GM19023 (cell line): ENCODE measurements around the gene SGCA.

ENCODE experiments used
- ATAC-seq: cut with Tn5 transposase; IDR thresholded peaks from one replicate; pipeline ENCODE4 v1.9.1; 2021; ENCODE audit warnings: mild to moderate bottlenecking, moderate library complexity; ENCODE audit not compliant: unreplicated experiment

SGCA gene

DNA sequence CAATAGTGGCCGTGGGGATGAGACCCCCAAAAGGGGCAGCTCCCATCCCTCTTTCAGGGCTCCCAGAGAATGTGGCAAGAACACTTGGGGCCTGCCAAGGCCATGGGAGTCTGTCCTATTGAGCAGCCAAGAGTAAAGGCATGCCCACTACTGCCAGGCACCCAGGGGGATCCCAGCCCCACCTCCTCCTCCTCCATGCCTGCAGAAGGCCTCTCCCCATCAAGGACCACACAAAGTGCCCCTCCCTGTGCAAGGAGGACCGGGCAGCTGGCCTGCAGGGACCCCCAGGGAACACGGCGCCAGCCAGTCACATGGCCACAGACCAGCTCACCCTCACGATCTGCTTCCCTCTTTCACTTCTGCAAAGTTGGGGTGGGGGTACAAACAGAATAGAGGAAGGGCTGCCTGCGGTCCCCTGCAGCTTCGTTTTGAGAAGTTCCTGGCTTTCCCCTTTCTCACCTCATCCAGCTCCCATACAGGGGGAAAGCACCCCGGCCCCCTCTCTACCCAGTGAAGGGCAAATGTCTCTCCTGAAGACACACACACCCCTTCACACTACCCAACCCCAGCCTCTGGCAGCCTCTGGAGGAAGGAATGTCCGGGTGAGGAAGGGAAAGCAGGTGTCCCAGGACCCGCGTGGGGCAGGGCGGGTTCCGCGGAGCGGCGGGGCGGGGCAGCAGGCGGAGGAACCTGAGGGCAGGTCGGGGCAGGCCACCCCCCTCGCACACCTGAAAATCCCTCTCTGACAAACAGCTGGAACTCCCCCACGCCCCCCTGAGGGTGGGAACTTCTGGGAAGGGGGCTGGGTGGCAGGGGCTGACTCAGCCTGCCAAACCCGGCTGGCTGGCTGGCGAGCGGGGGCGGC lies 17.3 kb upstream of the SGCA start:
- peak; percentile 43 for ATAC-seq

DNA sequence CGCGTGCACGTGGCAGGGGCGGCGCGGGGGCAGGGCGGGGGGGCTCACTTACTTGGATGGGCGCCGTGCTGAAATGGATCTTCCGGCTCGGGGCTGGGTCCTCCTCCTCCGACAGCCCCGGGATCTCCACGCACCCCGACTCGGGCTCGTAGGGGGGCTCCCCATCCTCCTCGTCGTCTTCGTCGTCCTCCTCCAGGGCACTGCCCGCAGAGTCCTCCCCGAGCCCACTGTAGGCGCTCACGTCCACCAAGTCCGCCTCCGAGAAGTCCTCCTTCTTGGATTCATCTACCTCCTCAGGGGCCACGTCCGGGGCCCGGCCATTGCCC lies 16.8 kb upstream of the SGCA start:
- no peak for ATAC-seq

GRCh38 chr17:50149417-50150353 lies 16.1 kb upstream of the SGCA start:
- no peak for ATAC-seq

DNA sequence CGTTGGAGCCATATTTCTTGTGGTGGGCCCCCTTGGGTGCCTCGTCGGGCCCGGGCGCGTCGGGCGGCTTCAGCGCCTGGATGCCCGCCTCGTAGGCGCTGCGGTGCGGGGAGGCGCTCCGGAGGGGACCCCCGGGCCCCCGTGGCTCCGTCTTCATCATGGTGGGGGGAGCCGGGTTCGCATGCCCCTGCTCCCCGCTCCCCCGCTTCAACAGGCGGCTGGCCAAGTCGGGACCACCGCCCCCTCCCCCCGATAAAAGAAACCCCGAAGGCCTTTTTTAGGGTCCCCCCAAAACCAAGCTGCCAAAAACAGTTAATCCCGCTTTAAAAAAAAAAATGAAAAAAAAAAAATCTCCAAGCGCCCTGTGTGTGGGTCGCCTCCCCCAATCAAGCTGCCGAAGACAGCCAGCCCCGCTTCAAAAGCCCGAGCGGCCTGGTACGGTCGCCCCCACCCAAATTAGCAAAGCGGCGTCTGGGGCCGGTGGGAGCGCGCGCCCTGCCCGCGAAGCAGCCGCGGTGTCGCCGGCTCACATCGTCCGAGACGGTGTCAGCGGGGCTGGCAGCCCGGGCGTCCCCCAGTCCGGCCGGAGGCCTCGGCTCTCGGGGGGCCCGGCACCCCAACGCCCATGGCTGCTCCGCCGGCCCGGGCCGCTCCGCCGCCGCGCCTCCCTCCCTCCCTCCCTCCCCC lies 15.3 kb upstream of the SGCA start, which contains the start of gene PPP1R9B:
PPP1R9B (minus strand) TSS at position 324 of the 687 bp plus-strand sequence; CDS start at position 160, 164 bp downstream.
- ATAC-seq, result no peak

DNA sequence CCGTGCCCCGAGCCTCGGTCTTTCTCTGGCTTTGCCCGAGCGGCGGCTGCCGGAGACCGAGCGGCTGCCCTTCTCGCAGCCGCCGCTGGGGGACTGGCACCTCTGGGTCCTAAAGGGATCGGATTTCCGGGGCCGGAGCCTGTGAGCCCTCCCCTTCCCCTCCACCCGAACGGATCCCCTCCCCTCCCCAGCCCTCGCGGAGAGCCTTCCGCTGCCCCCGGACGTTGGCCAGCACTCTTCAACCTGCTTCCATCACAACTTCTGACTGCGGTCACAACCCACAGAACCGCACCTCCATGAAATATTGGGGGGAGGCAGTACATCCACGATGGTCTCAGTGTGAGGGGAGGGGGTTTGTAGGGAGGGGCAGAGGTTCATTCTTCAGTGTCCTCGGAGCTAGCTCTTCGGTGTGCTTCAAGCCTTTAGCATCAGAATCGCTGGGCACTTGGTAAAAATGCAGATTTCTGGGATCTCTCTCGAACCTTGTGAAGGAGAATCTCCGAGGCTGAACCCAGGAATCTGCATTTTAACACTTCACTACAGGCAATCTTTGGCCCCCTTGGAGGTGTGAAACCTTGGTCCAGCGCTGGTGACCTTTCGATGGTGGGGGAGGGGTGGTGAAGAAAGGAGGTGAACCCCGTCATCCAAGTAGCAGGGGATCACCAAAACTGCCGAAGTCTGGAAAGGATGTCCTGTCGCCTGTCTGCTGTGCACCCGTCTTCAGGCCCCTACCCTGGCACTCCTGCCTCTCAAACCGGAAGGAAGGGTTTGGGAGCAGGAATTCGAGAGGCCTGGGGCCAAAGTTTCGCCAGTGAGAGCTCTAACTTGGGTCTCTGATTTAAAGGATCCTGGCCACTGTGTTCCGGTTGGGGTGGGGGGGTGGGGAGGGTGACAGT lies 14.5 kb upstream of the SGCA start:
- ATAC-seq, result peak; percentile 32

DNA sequence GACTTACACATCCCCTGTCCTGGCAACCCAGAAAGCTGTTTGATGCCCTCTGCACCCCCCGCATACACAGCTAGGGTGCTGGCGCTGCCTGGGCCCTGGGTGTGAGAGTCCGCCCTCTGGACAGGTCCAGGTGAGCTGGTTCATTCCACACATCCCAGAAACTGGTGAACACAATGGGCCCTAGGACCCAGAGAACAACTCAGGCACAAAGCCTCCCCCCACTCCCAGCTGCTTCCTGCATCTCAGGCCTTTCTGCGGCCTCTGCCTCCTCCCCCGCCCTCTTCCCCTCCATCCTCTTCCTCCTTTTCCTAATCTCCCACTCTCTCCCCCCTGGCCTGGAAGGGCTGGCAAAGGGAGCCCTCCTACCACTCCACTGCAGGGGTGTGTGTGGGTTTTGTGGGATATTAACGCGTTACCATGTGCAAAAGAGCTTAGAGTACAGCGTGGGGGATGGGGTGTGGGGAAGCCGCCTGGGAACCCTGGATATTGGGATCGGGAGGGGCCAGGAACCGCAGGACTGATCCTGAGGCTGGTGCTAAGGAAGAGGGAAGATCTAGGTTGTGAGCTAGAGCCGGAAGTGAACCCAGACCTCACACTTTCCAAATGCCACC lies 13.8 kb upstream of the SGCA start:
- no peak for ATAC-seq

DNA sequence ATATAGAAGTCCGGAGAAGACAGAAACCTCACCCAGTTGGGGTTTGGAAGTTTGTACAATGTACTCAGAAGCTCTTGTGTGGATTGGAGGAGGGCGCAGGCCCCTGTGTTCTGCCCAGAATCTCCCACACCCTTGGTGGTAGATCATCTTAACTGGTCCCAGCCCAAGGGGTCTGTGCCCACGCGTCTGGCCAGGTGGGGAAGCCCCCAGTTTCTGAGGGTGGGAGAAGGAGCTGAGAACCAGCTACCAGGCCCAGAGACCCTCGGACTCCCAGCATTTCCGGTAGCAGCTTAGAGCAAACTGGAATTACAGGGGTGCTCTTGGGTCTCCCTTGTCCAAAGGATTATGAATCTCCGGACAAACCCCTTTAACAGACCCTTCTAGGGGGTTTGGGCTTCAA lies 13.1 kb upstream of the SGCA start:
- ATAC-seq, result no peak

DNA sequence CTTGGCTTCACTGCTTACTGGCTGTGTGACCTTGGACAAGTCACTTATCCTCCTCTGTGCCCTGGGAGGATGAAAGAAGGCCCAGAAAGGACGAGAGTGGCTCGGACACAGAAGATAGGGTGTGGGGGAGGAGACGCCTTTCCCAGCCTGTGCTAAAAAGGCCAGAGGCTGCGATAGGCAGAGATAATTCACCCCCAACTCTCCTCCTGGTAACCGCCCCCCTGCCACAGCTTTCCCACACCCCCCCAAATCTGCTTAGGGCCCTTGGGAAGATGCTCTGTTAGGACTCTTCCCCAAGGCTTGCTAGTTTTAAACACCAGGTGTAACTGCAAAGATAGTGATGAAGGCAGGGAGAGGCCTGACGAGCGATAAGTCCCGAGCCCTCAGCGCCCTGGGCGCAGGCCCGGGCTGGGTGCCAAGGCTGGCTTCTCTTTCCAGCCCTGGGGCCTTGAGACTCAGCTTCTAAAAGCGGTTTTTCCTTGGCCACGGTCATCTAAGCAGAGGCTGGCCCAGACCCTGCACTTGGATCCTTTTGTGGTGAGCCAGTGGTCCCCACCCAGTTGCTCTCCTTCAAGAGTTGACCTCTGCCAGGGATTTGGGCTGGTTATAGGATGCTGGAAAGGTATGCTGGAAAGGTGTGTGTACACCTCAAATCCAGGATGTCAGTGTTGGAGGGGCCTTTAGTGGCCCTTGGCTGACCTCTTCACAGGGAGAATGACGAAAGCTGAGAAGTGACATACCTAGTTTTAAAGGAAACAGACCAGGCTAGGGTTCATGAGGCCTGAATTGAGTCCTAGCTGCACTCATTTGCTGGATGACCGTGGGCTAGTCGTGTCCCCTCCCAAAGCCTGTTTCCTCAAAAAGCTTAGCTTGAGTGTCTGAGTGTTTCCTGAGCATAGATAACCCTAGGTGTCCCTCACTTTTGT lies 11.9 kb upstream of the SGCA start:
- ATAC-seq, result no peak

GRCh38 chr17:50154604-50155003 lies 11.2 kb upstream of the SGCA start:
- ATAC-seq, result peak; percentile 41

- no peak for ATAC-seq
Observed at GRCh38 chr17:50155115-50155819, 10.5 kb upstream of the SGCA start.

DNA sequence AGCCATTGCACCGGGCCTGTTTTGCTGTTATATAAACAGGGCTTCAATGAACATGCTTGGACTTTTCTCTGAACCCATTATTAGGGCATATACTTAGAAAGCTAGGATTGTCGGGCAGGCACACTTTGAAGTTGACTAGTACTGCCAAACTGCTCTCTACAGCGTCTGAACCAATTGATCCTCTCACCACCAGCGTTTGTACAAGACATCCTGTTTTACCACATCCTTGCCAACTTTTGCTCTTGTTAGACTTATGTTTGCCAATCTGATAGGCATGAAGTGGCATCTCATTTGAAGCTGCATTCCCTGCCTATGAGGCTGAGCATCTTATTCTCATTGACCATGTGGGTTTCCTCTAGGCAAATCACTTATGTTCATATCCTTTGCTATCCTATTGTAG lies 7.9 kb upstream of the SGCA start:
- no peak for ATAC-seq

GRCh38 chr17:50161023-50161910 lies 4.5 kb upstream of the SGCA start:
- peak; percentile 76 for ATAC-seq

DNA sequence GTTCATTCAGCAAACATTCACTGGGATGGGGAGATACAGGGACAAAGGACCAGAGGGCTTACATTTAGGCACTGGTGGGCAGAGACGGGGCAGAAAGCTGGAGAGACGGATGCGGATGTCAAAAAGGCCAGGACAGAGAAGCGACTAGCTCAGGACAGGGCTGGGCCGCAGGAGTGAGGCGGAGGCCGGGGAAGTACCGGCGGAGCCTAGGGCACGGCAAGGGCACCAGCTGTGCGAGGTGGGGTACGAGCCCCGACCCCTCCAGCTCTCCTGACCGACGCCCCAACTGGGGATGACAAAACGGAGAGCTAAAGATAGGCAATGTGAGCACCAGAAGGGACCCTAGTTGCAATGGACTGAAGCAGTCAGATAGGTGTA lies 3.9 kb upstream of the SGCA start:
- ATAC-seq, result no peak

DNA sequence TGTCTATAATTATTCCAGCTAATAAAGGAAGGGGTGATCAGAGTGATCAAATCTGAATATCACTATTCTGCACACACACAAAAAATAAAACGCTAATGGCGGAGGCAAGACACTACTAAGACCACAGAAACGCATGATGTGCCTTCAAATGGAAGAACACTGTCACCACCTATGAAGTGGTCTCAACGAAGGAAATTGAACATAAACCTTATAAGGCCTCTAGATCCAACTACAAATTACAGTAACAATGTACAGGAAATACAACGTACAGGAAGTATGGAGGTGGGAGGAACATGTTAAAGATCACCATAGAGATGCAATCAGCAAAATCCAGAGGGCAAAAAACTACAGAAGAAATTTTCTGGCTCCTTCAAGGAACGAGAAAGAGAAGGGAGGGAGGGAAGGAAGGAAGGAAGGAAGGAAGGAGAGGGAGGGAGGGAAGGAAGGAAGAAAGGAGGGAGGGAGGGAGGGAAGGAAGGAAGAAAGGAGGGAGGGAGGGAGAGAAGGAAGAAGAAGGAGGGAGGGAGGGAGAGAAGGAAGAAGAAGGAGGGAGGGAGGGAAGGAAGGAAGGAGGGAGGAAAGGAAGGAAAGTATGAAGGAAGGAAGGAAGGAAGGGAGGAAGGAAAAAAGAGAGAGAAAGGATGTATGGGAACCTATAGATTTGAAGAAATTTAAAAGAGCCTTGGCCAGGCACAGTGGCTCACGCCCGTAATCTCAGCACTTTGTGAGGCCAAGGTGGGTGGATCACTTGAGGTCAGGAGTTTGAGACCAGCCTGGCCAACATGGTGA lies 3.1 kb upstream of the SGCA start:
- ATAC-seq, result no peak

- no peak for ATAC-seq
Observed at GRCh38 chr17:50163843-50164696, 1.7 kb upstream of the SGCA start.

DNA sequence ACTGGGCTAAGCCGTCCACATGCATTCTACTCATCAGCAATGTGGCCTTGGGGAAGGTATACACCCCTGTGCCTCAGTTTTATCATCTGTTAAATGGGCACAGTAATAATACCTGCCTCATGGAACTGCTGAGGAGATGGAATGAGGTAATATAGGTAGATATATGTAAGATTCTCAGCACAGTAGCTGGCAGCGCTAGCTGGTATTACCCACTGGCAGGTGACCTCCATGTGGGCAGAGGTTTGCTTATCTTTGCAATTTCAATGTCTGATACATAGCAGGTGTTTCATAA lies 1.2 kb upstream of the SGCA start:
- ATAC-seq, result no peak
